Measurements from ENCODE around the gene ACSL3.

The ACSL3 gene

GRCh38 chr2:222944552-222944951, 83.7 kb downstream of the ACSL3 start:
- no peak for DNase-seq

GRCh38 chr2:222944971-222945740, 84.3 kb downstream of the ACSL3 start:
- no peak for DNase-seq

GRCh38 chr2:222945887-222946286, 85.1 kb downstream of the ACSL3 start:
- DNase-seq: no peak

- DNase-seq: no peak
Measured at GRCh38 chr2:222946700-222947287, 86.0 kb downstream of the ACSL3 start.

GRCh38 chr2:222949073-222949472, 88.2 kb downstream of the ACSL3 start:
- no peak for DNase-seq

GRCh38 chr2:222949690-222950323, 89.0 kb downstream of the ACSL3 start:
- no peak for DNase-seq

GRCh38 chr2:222950638-222951285, 89.9 kb downstream of the ACSL3 start:
- DNase-seq: no peak

- no peak for DNase-seq
Measured at GRCh38 chr2:222952204-222952603, 91.4 kb downstream of the ACSL3 start.

GRCh38 chr2:222955008-222955407, 94.2 kb downstream of the ACSL3 start:
- DNase-seq: no peak

- no peak for DNase-seq
Measured at GRCh38 chr2:222959358-222959757, 98.5 kb downstream of the ACSL3 start.

GRCh38 chr2:222960126-222960525, 99.3 kb downstream of the ACSL3 start:
- no peak for DNase-seq

GRCh38 chr2:222963641-222964040, 102.8 kb downstream of the ACSL3 start:
- no peak for DNase-seq

- DNase-seq: no peak
Measured at GRCh38 chr2:222964376-222965031, 103.7 kb downstream of the ACSL3 start.

- DNase-seq: no peak
Measured at GRCh38 chr2:222965555-222965954, 104.7 kb downstream of the ACSL3 start.

GRCh38 chr2:222968550-222969155, 107.8 kb downstream of the ACSL3 start:
- no peak for DNase-seq

- DNase-seq: no peak
Measured at GRCh38 chr2:222969491-222969890, 108.7 kb downstream of the ACSL3 start.

- no peak for DNase-seq
Measured at GRCh38 chr2:222972420-222972819, 111.6 kb downstream of the ACSL3 start.

- no peak for DNase-seq
Measured at GRCh38 chr2:222973237-222973636, 112.4 kb downstream of the ACSL3 start.

- no peak for DNase-seq
Measured at GRCh38 chr2:222973733-222974132, 112.9 kb downstream of the ACSL3 start.

GRCh38 chr2:222976521-222977061, 115.8 kb downstream of the ACSL3 start:
- no peak for DNase-seq

- DNase-seq: no peak
Measured at GRCh38 chr2:222977121-222977520, 116.3 kb downstream of the ACSL3 start.

GRCh38 chr2:222978850-222979249, 118.0 kb downstream of the ACSL3 start:
- DNase-seq: no peak
